HepG2 (cell line): Measurements from ENCODE around the gene COQ8B. TPM values are rescaled to one million over a fixed set of nuclear protein-coding genes. Genes with fewer than 3 reads are reported as not detected.
A peak's percentile ranks its signal among the peaks of the same experiment; 100 is the strongest.

ENCODE experiments used
- ATF4 ChIP-seq, 2 experiments: fragments of 450-650 bp in 1 of 2; sonication (generic) in 1 of 2; formaldehyde crosslinking; IDR thresholded peaks; 2 replicates each; pipeline versions ENCODE4 v1.5.0 to v1.8.0; 2020 to 2022; ENCODE audit warnings: mild to moderate bottlenecking in 1 of 2, missing genetic modification reagents in 1 of 2
- CHCHD3 ChIP-seq: sonication (generic); formaldehyde crosslinking; IDR thresholded peaks from 2 replicates; pipeline ENCODE4 v1.8.0; 2022; ENCODE audit warnings: mild to moderate bottlenecking, missing genetic modification reagents, moderate library complexity
- GATAD1 ChIP-seq: IDR thresholded peaks from 2 replicates; pipeline ENCODE4 v1.6.1; 2016; ENCODE audit warnings: missing genetic modification reagents, missing compliant biosample characterization
- GPN1 ChIP-seq: sonication (generic); formaldehyde crosslinking; IDR thresholded peaks from 2 replicates; pipeline ENCODE4 v1.5.1; 2020; ENCODE audit warnings: missing genetic modification reagents, borderline replicate concordance
- HDAC6 ChIP-seq: fragments of 200-600 bp; sonication (generic); IDR thresholded peaks from 2 replicates; pipeline ENCODE4 v1.7.0; 2017; ENCODE audit warnings: mild to moderate bottlenecking, antibody characterized with exemption, low read length, low read depth
- HIVEP1 ChIP-seq: sonication (generic); formaldehyde crosslinking; IDR thresholded peaks from 2 replicates; pipeline ENCODE4 v1.4.0; 2020; ENCODE audit warnings: mild to moderate bottlenecking, missing genetic modification reagents
- HMGA1 ChIP-seq: sonication (generic); formaldehyde crosslinking; conservative IDR thresholded peaks from 2 replicates; pipeline ENCODE4 v1.4.0; 2020; ENCODE audit warnings: missing genetic modification reagents
- HNRNPH1 ChIP-seq: fragments of 200-400 bp; formaldehyde crosslinking; optimal IDR thresholded peaks from 2 replicates; pipeline ENCODE3; 2017; ENCODE audit warnings: mild to moderate bottlenecking, low read depth, low read length
- HOXA9 ChIP-seq: sonication (generic); formaldehyde crosslinking; IDR thresholded peaks from 2 replicates; pipeline ENCODE4 v1.8.1; 2022; ENCODE audit warnings: missing genetic modification reagents, mild to moderate bottlenecking, moderate library complexity, borderline replicate concordance
- KDM1A ChIP-seq: IDR thresholded peaks from 2 replicates; pipeline ENCODE4 v1.6.1; 2016; ENCODE audit warnings: missing compliant biosample characterization
- KDM6A ChIP-seq: IDR thresholded peaks from 2 replicates; pipeline ENCODE4 v1.6.1; 2016; ENCODE audit warnings: low read depth
- MLLT10 ChIP-seq: sonication (generic); formaldehyde crosslinking; IDR thresholded peaks from 2 replicates; pipeline ENCODE4 v1.4.0; 2020; ENCODE audit warnings: missing genetic modification reagents
- NKX3-1 ChIP-seq: sonication (generic); formaldehyde crosslinking; IDR thresholded peaks from 2 replicates; pipeline ENCODE4 v1.5.0; 2020; ENCODE audit warnings: missing genetic modification reagents
- SNAPC2 ChIP-seq: sonication (generic); formaldehyde crosslinking; IDR thresholded peaks from 2 replicates; pipeline ENCODE4 v1.8.1; 2022; ENCODE audit warnings: mild to moderate bottlenecking, missing genetic modification reagents
- SP1 ChIP-seq, 2 experiments: fragments of 450-650 bp in 1 of 2; sonication (generic) in 1 of 2; formaldehyde crosslinking in 1 of 2; IDR thresholded peaks; 2 replicates each; pipeline versions ENCODE4 v1.4.0 to v1.6.1; 2016 to 2020; ENCODE audit warnings: missing genetic modification reagents in 1 of 2
- SRY ChIP-seq: sonication (generic); formaldehyde crosslinking; IDR thresholded peaks from 2 replicates; pipeline ENCODE4 v1.8.0; 2022; ENCODE audit warnings: mild to moderate bottlenecking, missing genetic modification reagents
- TAF15 ChIP-seq: fragments of 200-400 bp; formaldehyde crosslinking; IDR thresholded peaks from one replicate; pipeline ENCODE4 v1.6.1; 2018; ENCODE audit warnings: mild to moderate bottlenecking, low read depth, low read length; ENCODE audit not compliant: poor library complexity, severe bottlenecking
- TBX3 ChIP-seq: fragments of 450-650 bp; IDR thresholded peaks from 2 replicates; pipeline ENCODE4 v1.6.1; 2017; ENCODE audit warnings: antibody characterized with exemption, mild to moderate bottlenecking, inconsistent platforms, borderline replicate concordance
- YEATS2 ChIP-seq: sonication (generic); formaldehyde crosslinking; IDR thresholded peaks from 2 replicates; pipeline ENCODE4 v1.4.0; 2020; ENCODE audit warnings: missing genetic modification reagents, borderline replicate concordance
- ZFP36 ChIP-seq: fragments of 150-350 bp; IDR thresholded peaks from 2 replicates; pipeline ENCODE4 v1.6.1; 2018; ENCODE audit warnings: borderline replicate concordance, low read length, low read depth; ENCODE audit not compliant: partially characterized antibody
- ZFP37 ChIP-seq: sonication (generic); formaldehyde crosslinking; IDR thresholded peaks from 2 replicates; pipeline ENCODE4 v1.4.0; 2020; ENCODE audit warnings: missing genetic modification reagents, borderline replicate concordance
- ZNF136 ChIP-seq: sonication (generic); formaldehyde crosslinking; IDR thresholded peaks from 2 replicates; pipeline ENCODE4 v1.8.1; 2022; ENCODE audit warnings: low read depth, mild to moderate bottlenecking, moderate library complexity, missing genetic modification reagents
- ZNF260 ChIP-seq: sonication (generic); formaldehyde crosslinking; IDR thresholded peaks from 2 replicates; pipeline ENCODE4 v1.4.0; 2020; ENCODE audit warnings: missing genetic modification reagents, low read depth, mild to moderate bottlenecking, borderline replicate concordance
- ZNF335 ChIP-seq: sonication (generic); formaldehyde crosslinking; IDR thresholded peaks from 2 replicates; pipeline ENCODE4 v1.4.0; 2020; ENCODE audit warnings: missing genetic modification reagents
- ZNF570 ChIP-seq: sonication (generic); formaldehyde crosslinking; IDR thresholded peaks from 2 replicates; pipeline ENCODE4 v1.4.0; 2020; ENCODE audit warnings: mild to moderate bottlenecking, missing genetic modification reagents, borderline replicate concordance
- ZNF790 ChIP-seq: sonication (generic); formaldehyde crosslinking; IDR thresholded peaks from 2 replicates; pipeline ENCODE4 v1.8.0; 2022; ENCODE audit warnings: missing genetic modification reagents, mild to moderate bottlenecking, borderline replicate concordance
- ZSCAN22 ChIP-seq: sonication (generic); formaldehyde crosslinking; IDR thresholded peaks from 2 replicates; pipeline ENCODE4 v1.4.0; 2020; ENCODE audit warnings: mild to moderate bottlenecking, missing genetic modification reagents
- polyA plus RNA-seq, 8 experiments: library from polyadenylated mRNA; depleted of rRNA in 3 of 8; stranded (reverse) in 7 of 8; unstranded in 1 of 8; fragments of >200 nt; fragmentation: Illumina TruSeq in 4 of 8; extraction: Trizol in 4 of 8; gene quantifications; 2 replicates each; pipeline versions ENCODE4 v1.2.1 to v1.2.3, GENCODE V29; 2011 to 2016; ENCODE audit warnings: low read depth in 4 of 8, missing spikeins in 1 of 8, mixed read lengths in 1 of 8; ENCODE audit not compliant: insufficient read depth in 1 of 8
- total RNA-seq, 5 experiments: library from RNA; depleted of rRNA; stranded (reverse); fragments of >200 nt; fragmentation: Illumina TruSeq; extraction: Trizol; gene quantifications; 2 replicates each; pipeline ENCODE4 v1.2.3, GENCODE V29; 2016; ENCODE audit warnings: low read depth in 1 of 5
- TF ChIP-seq, protein P1 (sequence below): sonication (generic); formaldehyde crosslinking; IDR thresholded peaks from 2 replicates; pipeline ENCODE4 v1.8.1; 2023; ENCODE audit warnings: mild to moderate bottlenecking, inconsistent platforms, moderate library complexity, missing genetic modification reagents, borderline replicate concordance
- TF ChIP-seq, protein P2 (sequence below): IDR thresholded peaks from 2 replicates; pipeline ENCODE4 v1.6.1; 2018; ENCODE audit warnings: missing genetic modification reagents, mild to moderate bottlenecking, missing compliant biosample characterization

The COQ8B gene
- total and polyA plus RNA-seq, 2 of the 13 experiments (the other 11 are each of a cell fraction or from before 2014, with no cell fraction given), result 12.3 to 17.2 TPM

GRCh38 chr19:40718774-40719391, 2.2 kb upstream of the COQ8B start (continued):
- TF ChIP-seq SRY (CRISPR knock-in tag) (peak; percentile 76; the same call in 1 of the 2 replicates), MLLT10 (CRISPR knock-in tag) (no peak), ZFP37 (CRISPR knock-in tag) (no peak), TBX3 (peak; percentile 46; the same call in 1 of the 2 replicates), YEATS2 (CRISPR knock-in tag) (no peak; the same call in 1 of the 2 replicates), ZNF335 (no peak), GATAD1 (CRISPR knock-in tag) (peak; percentile 32; the same call in 1 of the 2 replicates), ZNF136 (CRISPR knock-in tag) (no peak), TAF15 (no peak), KDM1A (CRISPR knock-in tag) (no peak), NKX3-1 (CRISPR knock-in tag) (0 out of 2 replicates have a peak, but pooled peaks have one; percentile 21), ZNF260 (CRISPR knock-in tag) (no peak), SNAPC2 (no peak), HIVEP1 (CRISPR knock-in tag) (peak; percentile 87), ZNF790 (peak; percentile 23; the same call in 1 of the 2 replicates), ATF4 (CRISPR knock-in tag; IDR thresholded peaks at IDR 0.05) (peak in 1 of 2 experiments; percentile 77; a peak in 2 of 4 replicates), CHCHD3 (CRISPR knock-in tag) (no peak), HMGA1 (no peak), HDAC6 (no peak), HNRNPH1 (no peak), KDM6A (peak; percentile 84), GPN1 (CRISPR knock-in tag) (no peak), HOXA9 (CRISPR knock-in tag) (no peak), ZNF570 (CRISPR knock-in tag) (no peak), ZSCAN22 (CRISPR knock-in tag) (no peak), ZFP36 (no peak), SP1 (IDR thresholded peaks at IDR 0.05) (no peak), SP1 (CRISPR knock-in tag; IDR thresholded peaks at IDR 0.05) (no peak)
- TF ChIP-seq, protein P1, sequence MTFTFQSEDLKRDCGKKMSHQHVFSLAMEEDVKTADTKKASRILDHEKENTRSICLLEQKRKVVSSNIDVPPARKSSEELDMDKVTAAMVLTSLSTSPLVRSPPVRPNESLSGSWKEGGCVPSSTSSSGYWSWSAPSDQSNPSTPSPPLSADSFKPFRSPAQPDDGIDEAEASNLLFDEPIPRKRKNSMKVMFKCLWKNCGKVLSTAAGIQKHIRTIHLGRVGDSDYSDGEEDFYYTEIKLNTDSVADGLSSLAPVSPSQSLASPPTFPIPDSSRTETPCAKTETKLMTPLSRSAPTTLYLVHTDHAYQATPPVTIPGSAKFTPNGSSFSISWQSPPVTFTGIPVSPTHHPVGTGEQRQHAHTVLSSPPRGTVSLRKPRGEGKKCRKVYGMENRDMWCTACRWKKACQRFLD (CRISPR knock-in tag), result no peak
- TF ChIP-seq, protein P2, sequence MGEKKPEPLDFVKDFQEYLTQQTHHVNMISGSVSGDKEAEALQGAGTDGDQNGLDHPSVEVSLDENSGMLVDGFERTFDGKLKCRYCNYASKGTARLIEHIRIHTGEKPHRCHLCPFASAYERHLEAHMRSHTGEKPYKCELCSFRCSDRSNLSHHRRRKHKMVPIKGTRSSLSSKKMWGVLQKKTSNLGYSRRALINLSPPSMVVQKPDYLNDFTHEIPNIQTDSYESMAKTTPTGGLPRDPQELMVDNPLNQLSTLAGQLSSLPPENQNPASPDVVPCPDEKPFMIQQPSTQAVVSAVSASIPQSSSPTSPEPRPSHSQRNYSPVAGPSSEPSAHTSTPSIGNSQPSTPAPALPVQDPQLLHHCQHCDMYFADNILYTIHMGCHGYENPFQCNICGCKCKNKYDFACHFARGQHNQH (CRISPR knock-in tag), result peak; percentile 41; the same call in 1 of the 2 replicates
